ENCODE results near the gene DGKB.

DGKB gene

DNA sequence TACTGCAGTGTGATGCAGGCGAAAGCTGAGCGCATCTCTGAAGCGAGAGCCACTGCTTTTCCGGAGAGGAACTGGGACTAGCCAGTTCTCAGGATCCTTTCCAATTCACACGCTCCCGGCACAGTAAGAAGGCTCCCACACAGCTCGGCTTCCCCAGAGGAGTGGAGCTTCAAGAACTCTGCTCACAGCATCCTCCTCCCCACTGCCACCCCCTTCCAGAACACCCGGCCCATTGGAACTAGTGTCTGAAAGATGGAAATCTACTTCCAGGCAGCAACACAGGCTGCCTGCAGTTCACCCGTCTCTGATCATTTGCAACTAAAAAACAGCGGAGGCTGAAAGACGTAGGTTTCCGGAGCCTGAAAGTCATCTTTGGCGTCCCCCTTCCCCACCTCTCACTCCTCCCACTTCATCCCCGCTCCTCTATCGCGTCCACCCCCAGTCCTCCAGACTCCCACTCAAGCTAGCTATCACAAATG lies at the start of gene DGKB:
TSS of gene DGKB (minus strand) at position 163 of the 479 bp plus-strand sequence.
- DNase-seq (ENCODE audit: low spot score): no peak

DNA sequence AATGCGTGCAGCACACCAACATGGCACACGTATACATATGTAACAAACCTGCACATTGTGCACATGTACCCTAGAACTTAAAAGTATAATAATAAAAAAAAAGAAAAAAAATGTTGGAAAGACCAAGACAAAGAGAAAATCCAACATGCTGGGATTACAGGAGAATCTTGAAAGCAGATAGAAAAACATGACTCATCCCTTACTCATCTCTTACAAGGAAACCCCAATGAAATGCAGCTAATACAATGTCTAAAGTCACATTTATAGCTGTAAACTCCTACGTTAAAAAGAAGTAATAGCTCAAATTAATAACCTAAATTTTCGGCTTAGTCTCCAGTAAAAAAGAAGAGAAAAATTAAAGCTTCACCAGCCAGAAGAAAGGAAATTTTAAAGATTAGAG lies 47.5 kb upstream of the DGKB start:
- no peak for DNase-seq (ENCODE audit: low spot score)

DNA sequence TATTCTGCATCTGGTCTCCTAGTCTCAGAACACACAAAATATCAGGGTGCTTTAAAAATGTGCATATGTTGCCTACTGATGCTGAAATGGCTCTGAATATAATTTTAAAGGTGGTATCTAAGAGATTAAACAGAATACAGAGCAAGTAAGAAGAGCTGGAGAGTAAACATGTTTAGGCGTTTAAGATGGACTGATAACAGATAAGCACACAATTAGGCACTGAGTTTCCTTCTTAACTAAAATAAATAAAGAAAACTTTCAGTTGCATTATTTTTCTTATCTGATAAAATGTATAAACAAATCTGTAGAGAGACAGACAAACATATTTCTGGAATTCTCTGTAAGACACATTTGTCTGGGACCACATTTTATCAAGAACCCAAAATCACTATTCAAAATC lies 35.6 kb upstream of the DGKB start:
- DNase-seq (ENCODE audit: low spot score): no peak

DNA sequence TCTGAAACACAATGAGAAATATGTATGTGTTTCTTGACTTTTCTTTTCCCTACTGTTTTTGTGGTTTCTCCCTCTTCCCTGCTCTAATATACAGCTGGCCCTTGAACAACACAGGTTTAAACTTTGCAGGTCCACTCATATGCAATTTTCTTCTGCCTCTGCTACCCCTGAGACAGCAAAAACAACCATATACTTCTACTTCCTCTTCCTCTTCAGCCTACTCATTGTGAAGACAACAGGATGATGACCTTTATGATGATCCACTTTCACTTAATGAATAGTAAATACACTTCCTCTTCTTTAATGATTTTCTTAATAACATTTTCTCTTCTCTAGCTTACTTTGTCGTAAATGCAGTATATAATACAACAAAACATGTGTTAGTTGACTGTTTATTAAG lies 35.0 kb upstream of the DGKB start:
- DNase-seq (ENCODE audit: low spot score): no peak

DNA sequence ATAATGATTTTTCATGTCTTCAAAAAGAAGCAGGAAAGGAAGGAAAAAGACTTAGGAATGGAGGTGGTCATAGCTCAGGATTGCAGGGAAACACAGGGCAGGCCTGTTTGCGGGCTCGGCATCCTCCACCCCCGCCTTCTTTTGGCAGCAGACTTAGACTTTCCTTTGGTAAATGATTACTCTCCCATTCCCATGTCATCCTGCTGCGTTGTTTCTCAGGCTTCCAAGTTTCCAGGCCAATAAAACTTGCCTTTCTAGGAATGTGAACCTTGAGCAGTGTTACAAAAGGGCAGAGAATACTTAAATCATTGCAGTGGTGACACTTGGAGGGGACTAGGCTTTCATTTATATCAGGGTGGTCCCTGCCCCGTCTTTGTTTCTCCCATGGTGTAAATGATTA lies 34.0 kb upstream of the DGKB start:
- DNase-seq (ENCODE audit: low spot score): no peak

DNA sequence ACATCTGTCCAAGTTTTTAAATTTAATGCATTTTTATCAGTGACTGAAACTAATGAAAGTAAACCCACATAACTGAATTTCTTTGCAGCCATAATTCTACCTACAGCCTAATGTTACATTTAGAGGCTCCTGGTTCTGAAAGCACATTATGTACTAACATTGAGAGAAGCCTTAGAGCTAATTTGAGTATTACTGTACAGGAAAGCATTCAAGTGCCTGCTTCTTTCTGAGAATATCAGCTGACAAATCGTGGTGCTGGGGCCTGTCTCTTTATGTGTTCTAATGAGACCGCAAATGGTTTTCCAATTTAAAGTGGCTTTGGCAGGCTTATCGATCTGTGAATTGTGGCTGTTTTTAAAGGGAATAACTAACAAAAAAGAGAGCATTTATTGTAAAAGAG lies 32.3 kb upstream of the DGKB start:
- DNase-seq (ENCODE audit: low spot score): no peak

DNA sequence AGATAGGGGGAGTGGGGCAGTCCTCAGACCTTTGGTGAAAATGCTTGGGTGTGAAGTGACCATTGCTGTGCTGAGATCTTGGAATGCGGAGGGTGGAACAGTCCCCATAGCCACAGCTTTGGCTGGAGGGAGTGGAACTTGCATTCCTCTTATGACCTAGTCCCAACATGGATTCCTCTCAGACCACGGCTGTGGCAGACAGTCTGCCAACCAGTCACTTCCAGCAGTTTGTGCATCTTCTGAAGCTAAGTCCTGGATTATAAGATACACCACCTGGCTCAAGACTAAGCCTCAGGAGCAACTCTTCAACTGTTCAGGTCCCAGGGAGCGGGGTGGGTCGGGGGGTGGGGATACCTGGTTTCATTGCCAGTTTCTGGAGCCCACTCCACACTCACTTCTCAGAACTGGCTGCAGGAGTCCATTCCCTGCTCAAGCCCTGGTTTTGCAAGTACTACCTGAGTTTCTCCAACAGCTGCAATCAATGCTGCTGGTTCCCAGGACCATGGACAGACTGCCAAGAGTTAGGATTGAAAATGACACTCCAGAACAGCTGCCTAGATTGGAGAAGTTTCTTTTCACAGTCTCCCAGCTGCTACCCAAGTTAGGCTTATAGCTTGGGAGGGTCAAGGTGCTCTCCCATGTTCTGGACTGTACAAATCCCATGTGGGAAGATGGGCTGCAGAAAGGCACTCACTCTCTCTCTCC lies 29.1 kb upstream of the DGKB start:
- DNase-seq (ENCODE audit: low spot score): no peak

DNA sequence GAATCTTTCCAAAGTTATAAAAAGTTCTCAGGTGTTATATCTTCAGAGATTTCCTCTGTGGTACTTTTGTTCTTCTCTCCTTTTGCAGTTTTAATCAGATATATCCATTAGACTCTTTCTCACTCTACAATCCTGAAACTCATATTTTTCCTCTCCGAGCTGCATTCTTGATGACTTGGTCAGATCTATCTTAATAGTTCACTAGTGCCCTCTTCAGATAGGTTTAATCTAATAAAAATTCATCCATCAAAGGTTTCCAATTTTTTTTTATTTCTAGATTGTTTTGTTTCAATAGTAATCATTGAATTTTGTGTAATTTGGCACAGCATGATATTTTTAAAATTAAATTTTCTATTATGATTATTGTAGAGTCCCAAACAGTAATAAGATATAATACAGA lies 21.8 kb upstream of the DGKB start:
- DNase-seq (ENCODE audit: low spot score): no peak

DNA sequence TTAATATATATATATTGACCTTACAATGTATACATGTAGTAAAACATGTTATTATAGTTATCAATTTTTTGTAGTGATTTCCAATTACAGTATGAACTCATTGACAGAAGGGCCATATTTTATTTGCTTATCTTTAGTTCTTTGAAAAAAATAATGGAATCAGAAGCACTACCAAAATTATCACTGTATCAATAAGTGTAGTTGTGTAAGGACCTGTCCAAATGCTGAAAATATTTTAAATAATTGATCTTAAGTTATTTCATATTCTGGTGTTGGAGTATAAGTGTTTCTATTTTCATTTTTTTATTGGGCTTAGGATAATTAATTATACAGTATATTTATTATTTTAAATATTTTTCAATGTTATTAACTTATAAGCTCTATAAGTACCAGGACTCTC lies 8.5 kb upstream of the DGKB start:
- no peak for DNase-seq (ENCODE audit: low spot score)

DNA sequence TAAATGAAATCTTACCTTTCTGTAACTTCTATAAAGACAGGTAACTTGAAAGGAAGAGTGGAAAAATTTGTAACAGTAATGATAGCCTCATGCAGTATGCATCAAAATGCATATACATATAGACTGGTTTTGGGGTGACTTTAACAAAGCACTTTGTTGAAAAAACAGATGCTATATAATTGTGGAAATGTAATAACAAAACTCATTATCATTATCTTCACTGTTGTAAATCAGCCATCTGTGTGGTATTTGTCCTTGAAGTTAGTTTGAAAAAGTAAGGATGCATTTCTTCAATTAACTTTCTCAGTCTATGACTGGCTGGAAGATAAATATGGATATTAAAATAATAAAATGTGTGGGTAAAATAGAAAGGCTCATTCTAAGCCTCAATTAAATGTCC lies 6.1 kb upstream of the DGKB start:
- DNase-seq (ENCODE audit: low spot score): no peak

DNA sequence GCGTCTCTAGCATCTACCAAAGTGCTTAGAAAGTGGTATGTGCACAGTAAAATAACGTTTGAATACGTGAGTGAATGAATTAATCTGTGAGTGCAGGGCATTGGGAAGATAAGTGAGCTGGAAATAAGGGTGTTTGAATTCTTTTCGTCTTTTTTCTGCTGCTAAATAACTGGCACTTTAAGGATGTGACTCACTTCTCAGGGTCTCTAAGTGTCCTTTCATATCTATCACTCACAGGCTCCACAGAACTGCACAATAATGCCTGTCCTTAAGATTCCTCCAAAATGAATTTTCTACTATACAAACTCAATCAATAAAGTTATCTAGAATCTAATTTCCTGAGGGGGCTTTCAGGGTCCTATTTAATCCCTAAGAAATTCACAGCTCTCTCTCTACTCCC lies 3.2 kb upstream of the DGKB start:
- DNase-seq (ENCODE audit: low spot score): no peak

DNA sequence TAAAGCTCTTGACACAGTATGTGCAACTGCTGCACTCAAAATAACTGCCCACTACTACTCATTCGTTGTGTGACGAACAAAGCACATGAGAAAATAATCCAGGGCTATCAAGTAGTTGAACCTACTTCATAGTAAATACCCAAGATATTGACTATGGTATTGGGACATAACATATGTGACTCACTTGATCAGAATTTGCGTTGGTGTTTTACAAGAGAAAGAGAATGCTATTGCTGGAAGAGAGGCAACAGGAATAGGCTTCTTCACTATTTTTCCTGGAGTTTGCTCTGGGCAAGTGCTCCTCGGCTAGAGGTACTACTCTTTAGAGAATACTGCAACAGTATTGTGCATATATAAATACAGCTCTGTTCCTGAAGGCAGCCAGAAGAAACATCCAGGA lies 2.5 kb downstream of the DGKB start:
- no peak for DNase-seq (ENCODE audit: low spot score)

DNA sequence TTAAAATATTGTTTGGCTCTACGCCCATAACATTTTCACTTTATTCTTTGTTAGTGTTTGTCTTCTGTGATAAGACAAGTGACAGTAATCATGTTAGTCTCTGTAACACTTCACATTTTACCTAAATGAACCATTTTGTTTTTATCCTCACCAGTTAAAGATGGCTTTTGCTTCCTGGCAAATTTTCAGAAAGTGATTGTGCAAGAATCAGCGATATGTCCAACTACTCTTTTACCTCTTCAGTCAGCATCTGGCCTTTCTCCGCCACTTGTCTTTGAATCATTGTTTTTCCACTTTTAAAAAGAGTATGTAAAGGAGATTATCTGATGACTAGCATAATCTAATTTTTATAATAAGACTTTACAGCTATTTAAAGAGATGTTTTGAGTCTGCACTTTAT lies 3.5 kb downstream of the DGKB start:
- DNase-seq (ENCODE audit: low spot score): no peak

DNA sequence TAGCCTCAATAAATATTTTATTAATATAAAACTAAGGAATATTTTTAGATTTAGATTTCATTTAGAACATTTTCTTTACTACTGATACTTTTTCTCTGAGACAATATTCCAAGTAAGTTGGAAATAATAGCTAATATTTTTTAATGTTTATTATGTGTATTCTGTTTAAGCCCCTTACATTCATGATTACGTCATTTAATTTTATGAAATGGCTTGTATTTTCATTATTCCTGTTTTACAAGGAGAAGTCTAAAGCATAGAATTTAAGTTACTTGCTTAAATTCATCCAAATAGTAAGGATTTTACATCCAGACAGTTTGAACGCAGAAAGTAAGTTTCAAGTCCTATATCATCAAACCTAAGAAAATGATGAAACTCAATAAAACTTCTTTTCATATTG lies 6.1 kb downstream of the DGKB start:
- DNase-seq (ENCODE audit: low spot score): no peak

DNA sequence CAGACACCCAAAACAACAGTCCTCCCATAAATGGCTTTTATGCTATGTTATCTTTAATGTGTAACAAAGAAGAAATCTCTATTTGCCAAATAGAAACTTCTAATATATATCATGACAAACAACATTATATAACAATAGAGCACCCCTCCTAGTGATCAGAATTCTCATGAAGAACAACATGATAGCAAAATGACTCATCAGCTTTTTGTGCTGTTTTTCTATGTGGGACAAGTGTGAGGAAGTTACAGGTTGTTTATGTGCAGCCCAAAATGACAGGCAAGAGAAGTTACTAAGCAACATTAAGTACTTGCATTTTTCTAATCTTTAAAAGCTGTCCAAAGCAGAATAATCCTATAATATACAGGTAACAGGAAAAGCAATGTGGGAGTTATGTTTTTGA lies 7.7 kb downstream of the DGKB start:
- DNase-seq (ENCODE audit: low spot score): no peak

DNA sequence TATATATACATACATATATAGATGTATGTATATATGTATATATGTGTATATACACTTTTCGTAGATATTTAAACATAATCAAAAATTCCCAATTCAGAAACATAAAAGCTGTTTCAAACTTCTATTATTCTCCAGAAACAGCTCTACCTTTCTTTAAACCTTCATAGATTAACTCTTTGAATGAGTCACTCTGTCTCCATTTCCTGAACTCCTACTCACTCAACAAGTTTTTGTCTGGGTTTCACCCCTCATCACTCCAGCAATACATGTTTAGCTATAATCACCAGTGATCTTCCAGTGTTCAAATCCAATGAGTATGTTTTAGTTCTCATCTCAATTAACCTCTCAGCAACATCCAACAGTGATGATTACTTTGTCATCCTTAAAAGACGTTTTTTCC lies 9.6 kb downstream of the DGKB start:
- no peak for DNase-seq (ENCODE audit: low spot score)

DNA sequence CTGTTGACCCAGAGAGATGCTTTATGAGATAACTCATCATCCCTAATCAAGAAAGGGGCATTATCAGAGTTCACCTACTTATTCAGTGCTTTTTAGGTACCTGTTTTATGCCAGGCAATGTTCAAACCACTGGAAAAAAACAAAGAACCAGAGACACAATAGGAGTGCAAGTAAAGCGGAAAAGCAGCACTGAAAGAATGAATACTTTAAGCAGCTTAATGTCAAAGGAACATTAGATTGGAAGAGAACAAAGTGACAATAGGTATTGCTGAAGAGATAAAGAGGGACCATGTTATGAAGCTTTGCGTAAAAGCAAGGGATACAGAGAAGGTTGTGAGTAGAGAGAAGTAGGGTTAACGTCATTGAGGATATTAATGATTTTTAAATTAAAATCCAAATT lies 11.3 kb downstream of the DGKB start:
- DNase-seq (ENCODE audit: low spot score): no peak

DNA sequence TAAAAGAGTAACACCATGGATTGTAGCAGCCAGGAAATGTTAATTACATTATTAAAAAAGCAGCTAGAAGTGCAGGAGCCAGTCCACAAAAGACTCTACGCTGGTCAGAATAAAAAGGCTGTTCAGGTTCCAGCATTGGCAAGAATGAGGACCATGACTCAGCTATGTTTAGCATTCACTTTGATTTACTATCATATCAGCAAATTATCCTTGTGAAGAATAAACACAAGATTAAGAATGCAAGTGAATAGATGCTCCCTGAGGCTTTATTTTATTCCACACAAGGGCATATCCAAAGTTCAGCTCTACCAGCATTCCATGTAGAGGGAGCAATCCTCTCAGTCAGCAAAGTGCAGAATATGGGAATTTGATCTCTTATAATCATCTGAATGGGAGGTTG lies 13.6 kb downstream of the DGKB start:
- DNase-seq (ENCODE audit: low spot score): no peak

DNA sequence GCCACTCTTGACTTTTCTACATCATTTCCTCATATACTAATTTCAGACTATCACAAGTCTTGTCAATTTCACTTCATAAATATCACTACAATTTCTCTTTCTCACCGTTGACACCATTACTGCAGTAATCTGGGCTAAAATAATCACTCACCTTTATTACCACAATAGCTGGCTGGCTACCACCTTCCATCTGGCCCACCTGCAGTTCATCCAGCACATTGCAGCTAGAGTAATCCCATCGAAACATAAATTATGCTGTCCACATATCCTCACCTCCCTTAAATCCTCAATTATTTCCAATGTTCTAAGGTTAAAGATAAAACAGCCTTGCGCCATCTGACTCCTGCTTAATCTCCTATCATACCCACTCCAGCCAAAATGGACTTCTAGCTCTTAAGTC lies 16.0 kb downstream of the DGKB start:
- DNase-seq (ENCODE audit: low spot score): no peak

DNA sequence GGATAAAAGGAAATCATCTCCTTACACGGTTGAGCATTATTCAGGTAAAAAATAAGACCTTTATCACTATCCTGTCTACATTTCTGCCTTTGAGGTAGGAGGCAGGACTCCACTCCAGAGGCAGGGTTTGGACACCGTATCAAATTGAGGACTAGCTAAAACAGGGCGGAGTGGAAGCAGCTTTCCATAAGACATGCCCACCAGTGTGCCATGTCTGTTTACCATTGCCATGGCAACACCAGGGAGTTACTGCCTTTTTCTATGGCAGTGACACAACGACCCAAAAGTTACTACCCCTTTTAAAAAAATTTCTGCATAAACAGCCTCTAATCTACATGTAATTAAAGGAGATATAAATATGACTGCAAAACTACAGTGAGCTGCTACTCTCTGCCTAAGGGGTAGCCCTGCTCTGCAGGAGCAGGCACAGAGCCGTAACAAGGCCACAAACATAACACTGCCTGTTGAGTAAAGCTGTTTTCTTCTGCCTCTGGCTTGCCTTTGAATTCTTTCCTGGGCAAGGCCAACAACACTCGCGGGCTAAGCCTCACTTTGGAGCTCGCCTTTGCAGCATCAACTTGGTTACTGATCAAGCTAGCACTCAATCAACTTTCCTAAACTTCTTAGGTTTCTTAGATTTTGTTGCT lies 26.5 kb downstream of the DGKB start:
- DNase-seq (ENCODE audit: low spot score): no peak

DNA sequence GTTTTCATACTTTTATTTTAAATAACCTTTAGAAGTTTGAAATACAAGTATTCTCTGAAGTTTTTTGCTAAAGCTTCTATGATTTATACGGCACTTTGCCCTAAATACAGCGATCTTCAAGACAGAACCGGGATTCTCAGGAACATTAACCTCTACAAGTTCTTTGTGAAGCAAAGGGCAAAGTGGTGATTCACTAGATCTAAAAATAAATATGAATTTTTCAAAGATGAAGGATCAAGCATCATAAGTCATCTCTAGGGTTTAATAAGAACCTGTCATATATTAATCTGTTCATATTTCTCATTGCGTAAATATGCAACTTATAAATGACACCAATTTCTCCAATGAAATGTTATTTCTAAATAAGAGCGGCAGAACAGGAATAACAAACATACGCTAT lies 30.7 kb downstream of the DGKB start:
- no peak for DNase-seq (ENCODE audit: low spot score)

DNA sequence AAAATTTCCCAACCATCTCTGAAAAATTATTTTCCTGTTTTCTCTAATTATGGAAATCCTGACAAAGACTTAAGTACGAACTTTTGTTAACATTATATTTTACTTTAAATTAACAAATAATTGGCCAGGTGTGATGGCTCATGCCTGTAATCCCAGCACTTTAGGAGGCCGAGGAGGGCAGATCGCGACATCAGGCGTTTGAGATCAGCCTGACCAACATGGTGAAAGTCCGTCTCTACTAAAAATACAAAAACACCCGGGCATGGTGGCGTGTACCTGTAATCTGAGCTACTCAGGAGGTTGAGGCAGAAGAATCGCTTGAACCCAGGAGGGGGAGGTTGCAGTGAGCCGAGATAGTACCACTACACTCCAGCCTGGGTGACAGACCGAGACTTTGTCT lies 32.2 kb downstream of the DGKB start:
- no peak for DNase-seq (ENCODE audit: low spot score)

DNA sequence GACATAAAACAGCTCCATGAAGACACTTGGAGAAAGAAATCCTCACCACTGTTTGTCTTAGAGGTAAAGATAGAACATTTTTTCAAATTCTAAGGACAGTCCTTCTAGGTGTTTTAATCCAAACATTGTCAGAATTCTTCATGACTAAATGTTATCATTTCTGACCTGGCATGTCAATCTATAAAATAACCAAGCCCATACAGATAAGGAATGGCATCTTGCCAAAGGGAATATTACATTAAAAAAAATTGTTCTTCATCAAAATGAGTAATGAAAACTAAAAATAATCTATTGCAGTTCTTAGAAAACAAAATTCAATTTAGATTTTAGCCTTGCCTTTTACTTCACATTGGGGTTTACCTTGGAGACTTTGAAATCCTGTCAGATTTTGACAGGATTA lies 33.6 kb downstream of the DGKB start:
- no peak for DNase-seq (ENCODE audit: low spot score)

DNA sequence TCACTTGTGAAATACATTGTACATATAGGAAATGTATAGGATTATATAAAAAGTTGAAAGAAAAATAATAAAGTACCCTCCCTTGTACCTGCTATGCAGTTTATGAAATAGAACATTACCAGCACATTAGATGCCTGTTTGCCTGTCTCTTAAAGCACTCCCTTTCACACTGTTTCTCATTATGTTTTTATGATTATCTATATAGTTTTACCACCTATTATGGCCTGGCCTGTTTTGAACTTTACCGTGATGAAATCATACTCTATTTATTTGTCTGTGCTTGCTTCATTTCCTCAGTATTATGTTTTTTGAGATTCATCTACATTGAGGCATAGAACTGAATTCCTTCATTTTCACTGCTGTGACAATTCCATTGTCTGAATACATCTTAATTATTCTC lies 41.1 kb downstream of the DGKB start:
- DNase-seq (ENCODE audit: low spot score): no peak

Measured in CD4-positive, alpha-beta T cell treated with Interleukin-2 at 100 ng/mL for 4 hours (primary cell).